Aorta (tissue), 5 donors: Measurements from ENCODE around the gene SLIT3. TPM values are rescaled to one million over a fixed set of nuclear protein-coding genes. Genes with fewer than 3 reads are reported as not detected.
A peak's percentile ranks its signal among the peaks of the same experiment; 100 is the strongest.
"Not testable (repeated sequence)": the region's sequence is repeated elsewhere in the genome, so short reads cannot be mapped to it uniquely, and the experiment has no call there.

Experiments
- ATAC-seq: fragments of 200-7000 bp; cut with Tn5 transposase; one replicate; pipeline ENCODE4 v1.9.1; 2022; ENCODE audit warnings: moderate library complexity; ENCODE audit not compliant: low FRiP score
- DNase-seq, 2 donors: peaks; one replicate each; pipeline ENCODE4 v3.0.0-alpha.2; 2020
- H3K27ac ChIP-seq, 2 donors: one replicate each; pipeline ENCODE4 v1.5.1; 2013; ENCODE audit warnings: low read length in 2 of 2, mild to moderate bottlenecking in 2 of 2, moderate library complexity in 2 of 2, control low read depth in 1 of 2, inconsistent platforms in 1 of 2, low read depth in 1 of 2
- H3K27me3 ChIP-seq, 2 donors: one replicate each; pipeline ENCODE4 v1.6.1; 2013; ENCODE audit warnings: control low read depth in 1 of 2, low read length in 1 of 2, mild to moderate bottlenecking in 1 of 2, moderate library complexity in 1 of 2; ENCODE audit not compliant: insufficient read depth in 2 of 2, control insufficient read depth in 1 of 2
- H3K36me3 ChIP-seq, 2 donors: one replicate each; pipeline ENCODE4 v1.6.1; 2013; ENCODE audit warnings: control low read depth in 1 of 2, low read length in 1 of 2, mild to moderate bottlenecking in 1 of 2; ENCODE audit not compliant: insufficient read depth in 2 of 2, control insufficient read depth in 1 of 2
- H3K4me1 ChIP-seq, 2 donors: one replicate each; pipeline ENCODE4 v1.6.1; 2013; ENCODE audit warnings: low read length in 2 of 2, control low read depth in 1 of 2, mild to moderate bottlenecking in 1 of 2, moderate library complexity in 1 of 2; ENCODE audit not compliant: insufficient read depth in 2 of 2, control insufficient read depth in 1 of 2
- H3K4me3 ChIP-seq, 2 donors: one replicate each; pipeline ENCODE4 v1.5.1; 2013; ENCODE audit warnings: low read length in 2 of 2, control low read depth in 1 of 2, mild to moderate bottlenecking in 1 of 2
- H3K9me3 ChIP-seq: one replicate; pipeline ENCODE4 v1.6.1; 2013; ENCODE audit warnings: mild to moderate bottlenecking, low read length; ENCODE audit not compliant: control insufficient read depth
- WGBS, 2 donors: extraction: QIAGEN DNeasy Blood & Tissue Kit; methylation state at CpG; one replicate each; pipeline ENCODE4 v1.1.7; 2013; 5-methylcytosine and 5-hydroxymethylcytosine counted together
- intact Hi-C, 2 donors: fragments of 100-400 bp; cut with DNase I; formaldehyde crosslinking; loops; one replicate each; pipeline versions ENCODE4 v1.14.2 to v1.15.0; 2022
- polyA plus RNA-seq, 2 donors: library from polyadenylated mRNA; stranded (reverse); fragments of 200-250 nt; gene quantifications; one replicate each; pipeline ENCODE4 v1.2.3, GENCODE V29; 2013
- total RNA-seq, 2 donors: library from RNA; stranded (reverse); fragmentation: NEBNext Ultra II Directional; extraction: Animal tissue kit (Norgen Biotek cat#: 25700); gene quantifications; one replicate each; pipeline ENCODE4 v1.2.1, GENCODE V29; 2021
- donor health status: healthy with polysubstance abuse.
- donor health status: Bipolar disorder and iron deficiency.
- donor health status: DM: no; HTN: no; CAD: no.
- donor health status: DM: no; HTN: no; CAD: no.
- donor health status: DM: yes; HTN: yes; CAD: no.

SLIT3 gene
- total and polyA plus RNA-seq, 4 donors = 8.6 to 108 (median 77.0) TPM

DNA sequence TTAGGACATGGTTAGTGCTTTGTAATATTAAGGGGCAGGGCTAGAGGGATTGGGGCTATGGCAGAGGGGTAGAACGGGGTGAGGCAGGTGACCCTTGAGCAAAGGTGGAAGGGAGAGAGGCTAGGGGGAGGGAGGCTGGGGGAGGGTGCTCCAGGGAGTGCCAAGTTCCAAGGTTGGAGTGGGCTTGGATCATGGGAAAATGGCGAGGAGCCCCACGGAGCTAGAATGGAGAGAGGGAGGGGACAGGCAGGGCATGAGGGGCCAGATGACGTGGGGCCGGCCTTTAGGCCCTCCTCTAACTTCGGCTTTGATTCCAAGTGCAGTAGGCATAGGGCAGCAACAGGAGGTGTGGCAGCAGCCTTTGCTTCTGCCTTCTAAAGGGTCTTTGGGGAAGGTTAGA is 550.0 kb downstream of the SLIT3 start:
- Histone ChIP-seq H3K4me1 (no peaks in the 10 kb centered on the region), H3K27ac (no peak overlapping the region), H3K9me3 (no peaks in the 10 kb centered on the region), H3K27me3 (no peaks in the 10 kb centered on the region), H3K36me3 (no peaks in the 10 kb centered on the region), H3K4me3 (no peak overlapping the region)
- WGBS, 2 donors = 84 to 90% methylated on average over 6 of the region's 6 CpGs
- ATAC-seq = no peak
- no peak for DNase-seq
- intact Hi-C loops = no loop called here

GRCh38 chr5:168749391-168750100 is 551.4 kb downstream of the SLIT3 start:
- H3K4me3 ChIP-seq = no peak overlapping the region
- intact Hi-C loops = no loop called here
- H3K4me1 ChIP-seq = no peaks in the 10 kb centered on the region
- no peak overlapping the region for H3K27ac ChIP-seq
- no peaks in the 10 kb centered on the region for H3K36me3 ChIP-seq
- no peak for DNase-seq
- H3K27me3 ChIP-seq = no peaks in the 10 kb centered on the region
- 95 to 98% methylated on average over 11 of the region's 11 CpGs for WGBS, 2 donors
- no peaks in the 10 kb centered on the region for H3K9me3 ChIP-seq
- no peak for ATAC-seq

GRCh38 chr5:168747987-168748777 is 552.8 kb downstream of the SLIT3 start:
- peak in 1 of 2 donors; percentile 63 for DNase-seq
- Histone ChIP-seq H3K27ac (no peak overlapping the region), H3K27me3 (no peaks in the 10 kb centered on the region), H3K36me3 (no peaks in the 10 kb centered on the region), H3K4me3 (no peak overlapping the region), H3K4me1 (no peaks in the 10 kb centered on the region), H3K9me3 (no peaks in the 10 kb centered on the region)
- intact Hi-C loops = no loop called here
- WGBS, 2 donors = 78 to 83% methylated on average over 18 to 19 of the region's 19 CpGs
- no peak for ATAC-seq

DNA sequence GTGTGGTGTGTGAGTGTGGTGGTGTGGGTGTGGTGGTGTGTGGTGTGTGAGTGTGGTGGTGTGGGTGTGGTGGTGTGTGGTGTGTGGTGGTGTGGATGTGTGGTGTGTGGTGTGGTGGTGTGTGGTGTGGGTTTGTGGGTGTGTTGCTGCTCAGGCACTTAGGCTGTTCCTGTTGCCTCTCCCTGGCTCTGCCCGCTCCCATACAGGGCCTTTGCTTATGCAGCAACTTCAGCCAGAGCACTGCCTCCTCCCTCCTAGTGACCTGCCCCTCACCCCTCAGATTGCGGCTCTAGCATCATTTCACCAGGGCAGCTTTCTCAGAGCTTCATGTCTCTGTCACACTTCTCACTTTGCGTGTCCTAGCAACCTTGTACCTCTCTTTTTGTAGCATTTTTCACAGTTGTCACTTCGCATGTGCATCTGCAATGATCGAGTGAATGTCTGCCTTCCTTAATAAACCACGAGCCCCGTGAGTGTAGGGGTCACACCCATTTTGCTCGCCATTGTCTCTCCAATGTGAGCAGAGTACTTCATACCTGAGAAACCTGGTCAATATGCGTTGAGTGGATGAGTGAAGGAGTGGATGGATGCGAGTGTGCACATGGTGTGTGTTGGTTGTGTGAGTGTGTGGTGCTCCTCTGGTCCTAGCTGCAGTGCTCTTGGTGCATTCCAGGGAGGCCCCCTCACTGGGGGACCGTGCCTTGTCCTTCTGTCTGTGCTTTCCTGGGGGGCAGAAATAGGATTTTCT is 553.9 kb downstream of the SLIT3 start:
- Histone ChIP-seq H3K36me3 (no peaks in the 10 kb centered on the region), H3K9me3 (no peaks in the 10 kb centered on the region), H3K4me3 (no peak overlapping the region), H3K27ac (no peak overlapping the region), H3K4me1 (no peaks in the 10 kb centered on the region), H3K27me3 (no peaks in the 10 kb centered on the region)
- 91 to 94% methylated on average over 11 of the region's 11 CpGs for WGBS, 2 donors
- DNase-seq = no peak
- no peak for ATAC-seq
- intact Hi-C loops = no loop called here

- DNase-seq, H3K9me3 ChIP-seq, H3K27ac ChIP-seq, H3K4me3 ChIP-seq, H3K27me3 ChIP-seq, H3K36me3 ChIP-seq, ATAC-seq, intact Hi-C loops, H3K4me1 ChIP-seq: not testable (repeated sequence)
- 93 to 100% methylated on average over 6 to 10 of the region's 10 CpGs for WGBS, 2 donors
Measured at GRCh38 chr5:168746126-168746892, 554.6 kb downstream of the SLIT3 start.

DNA sequence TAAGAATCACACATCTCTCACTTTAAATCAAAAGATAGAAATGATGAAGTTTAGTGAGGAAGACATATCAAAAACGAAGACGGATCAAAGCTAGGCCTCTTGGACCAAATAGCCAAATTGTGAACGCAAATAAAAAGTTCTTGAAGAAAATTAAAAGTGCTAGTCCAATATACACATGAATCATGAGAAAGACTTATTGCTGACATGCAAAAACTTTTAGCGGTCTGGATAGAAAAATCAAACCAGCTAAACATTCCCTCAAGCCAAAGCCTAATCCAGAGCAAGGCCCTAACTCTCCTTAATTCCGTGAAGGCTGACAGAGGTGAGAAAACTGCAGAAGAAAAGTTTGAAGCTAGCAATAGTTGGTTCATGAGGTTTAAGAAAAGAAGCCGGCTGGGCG is 557.3 kb downstream of the SLIT3 start:
- WGBS, 2 donors = 91 to 96% methylated on average over 7 of the region's 7 CpGs
- no peaks in the 10 kb centered on the region for H3K4me1 ChIP-seq
- H3K4me3 ChIP-seq = no peak overlapping the region
- DNase-seq (no peak), ATAC-seq (no peak)
- H3K27ac ChIP-seq = no peak overlapping the region
- intact Hi-C loops = no loop called here
- no peaks in the 10 kb centered on the region for H3K9me3 ChIP-seq
- no peaks in the 10 kb centered on the region for H3K27me3 ChIP-seq
- H3K36me3 ChIP-seq = no peaks in the 10 kb centered on the region

DNA sequence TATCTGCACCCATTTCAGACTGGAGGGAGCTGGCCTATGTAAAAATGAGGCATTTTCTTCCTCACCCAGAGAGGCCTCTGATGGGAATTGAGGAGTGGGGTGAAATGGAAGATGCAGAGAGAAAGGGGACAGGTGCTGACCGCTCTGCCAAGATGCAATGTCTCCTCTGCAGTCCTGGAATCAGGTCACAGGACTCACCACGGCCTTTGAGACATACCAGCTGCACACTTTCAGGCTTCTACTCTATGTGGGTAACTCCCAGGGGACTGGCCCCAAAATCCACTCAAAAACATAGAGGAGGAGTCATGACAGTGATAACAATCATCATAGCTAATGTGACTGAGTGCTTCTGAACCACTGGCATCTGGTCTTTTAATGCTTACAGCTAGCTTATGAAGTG is 558.6 kb downstream of the SLIT3 start:
- ATAC-seq, DNase-seq, intact Hi-C loops, H3K36me3 ChIP-seq, H3K27ac ChIP-seq, H3K4me3 ChIP-seq, H3K4me1 ChIP-seq, H3K27me3 ChIP-seq, H3K9me3 ChIP-seq: not testable (repeated sequence)
- 87 to 96% methylated on average over 2 of the region's 2 CpGs for WGBS, 2 donors

GRCh38 chr5:168740811-168741213 is 560.1 kb downstream of the SLIT3 start:
- intact Hi-C loops = no loop called here

More at GRCh38 chr5:168740811-168741213, 560.1 kb downstream of the SLIT3 start:
- no peak overlapping the region for H3K4me3 ChIP-seq
- no peaks in the 10 kb centered on the region for H3K4me1 ChIP-seq
- H3K27me3 ChIP-seq = no peaks in the 10 kb centered on the region
- H3K36me3 ChIP-seq = no peaks in the 10 kb centered on the region
- peak; percentile 69 to 78 for DNase-seq
- 2 to 4% methylated on average over 8 of the region's 8 CpGs for WGBS, 2 donors
- peak; percentile 90 for ATAC-seq
- no peaks in the 10 kb centered on the region for H3K9me3 ChIP-seq
- H3K27ac ChIP-seq = peak overlapping the region in 1 of 2 donors; percentile 38
